H7 (cell line): ENCODE data around the gene GIPC2. TPM values are rescaled to one million over a fixed set of nuclear protein-coding genes. Genes with fewer than 3 reads are reported as not detected.
"Not testable (repeated sequence)": the region's sequence is repeated elsewhere in the genome, so short reads cannot be mapped to it uniquely, and the experiment has no call there.

Experiments used
- DNase-seq: peaks from one replicate; pipeline ENCODE4 v3.0.0; 2012
- H3K27me3 ChIP-seq: 2 replicates; pipeline ENCODE4 v1.6.0; 2011; ENCODE audit warnings: mild to moderate bottlenecking, low read length; ENCODE audit not compliant: control insufficient read depth, insufficient read depth
- H3K36me3 ChIP-seq: replicated peaks from 2 replicates; pipeline ENCODE4 v1.5.1; 2011; ENCODE audit warnings: low read length; ENCODE audit not compliant: control insufficient read depth, insufficient read depth
- H3K4me3 ChIP-seq: 2 replicates; pipeline ENCODE4 v1.5.1; 2011; ENCODE audit warnings: low read depth, mild to moderate bottlenecking, control low read depth, low read length, moderate library complexity; ENCODE audit not compliant: insufficient read depth
- total RNA-seq: library from RNA; depleted of rRNA; stranded (reverse); fragments of >200 nt; shearing (Covaris generic); gene quantifications from 2 replicates; pipeline ENCODE4 v1.2.3, GENCODE V29; 2014

GIPC2 gene
- total RNA-seq, 1 experiment from 2014 or later, result 0.07 TPM

DNA sequence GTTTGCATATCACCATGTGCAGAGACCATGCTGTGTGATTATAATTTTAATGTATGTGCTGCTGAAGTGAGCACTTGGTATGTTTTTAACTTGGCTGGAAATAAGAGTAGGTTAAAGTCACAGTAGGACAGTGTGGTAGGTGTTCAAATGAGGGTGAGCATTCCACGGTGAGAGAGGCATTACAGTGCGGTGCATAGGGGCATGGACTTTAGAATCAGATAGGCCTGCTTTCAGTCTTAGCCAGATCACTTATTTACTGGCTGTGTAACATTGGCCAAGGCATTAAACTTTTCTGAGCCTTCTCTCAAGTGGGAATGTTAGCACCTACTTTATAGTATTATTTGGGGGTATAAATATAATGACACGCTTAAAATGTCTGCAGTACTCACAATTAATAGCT is 43.2 kb downstream of the GIPC2 start:
- H3K36me3 ChIP-seq, result no peaks in the 10 kb centered on the region
- no peak for DNase-seq
- no peaks in the 10 kb centered on the region for H3K27me3 ChIP-seq
- H3K4me3 ChIP-seq, result no peak overlapping the region

- no peak overlapping the region for H3K4me3 ChIP-seq
- no peak for DNase-seq
- no peaks in the 10 kb centered on the region for H3K27me3 ChIP-seq
- no peaks in the 10 kb centered on the region for H3K36me3 ChIP-seq
Measured at GRCh38 chr1:78090472-78091133, 44.8 kb downstream of the GIPC2 start.

DNA sequence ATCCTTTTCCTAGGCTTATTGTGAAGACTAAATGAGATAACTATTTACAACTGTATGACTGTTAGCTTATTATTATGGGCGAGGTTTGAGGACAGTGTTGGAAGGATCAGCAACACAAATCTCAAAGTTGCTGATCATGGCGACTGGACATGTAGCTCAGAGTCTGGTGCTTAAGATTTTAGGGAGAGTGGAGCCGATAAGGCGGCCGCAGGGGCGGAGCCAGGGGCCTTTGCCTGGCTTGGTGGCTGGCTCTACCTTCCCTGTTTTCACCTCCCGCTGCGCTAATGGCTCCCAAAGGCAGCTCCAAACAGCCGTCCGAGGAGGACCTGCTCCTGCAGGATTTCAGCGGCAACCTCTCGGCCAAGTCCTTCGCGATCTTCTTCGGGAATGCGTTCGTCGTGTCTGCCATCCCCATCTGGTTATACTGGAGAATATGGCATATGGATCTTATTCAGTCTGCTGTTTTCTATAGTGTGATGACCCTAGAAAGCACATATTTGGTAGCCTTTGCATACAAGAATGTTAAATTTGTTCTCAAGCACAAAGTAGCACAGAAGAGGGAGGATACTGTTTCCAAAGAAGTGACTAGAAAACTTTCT is 45.5 kb downstream of the GIPC2 start:
- Histone ChIP-seq H3K4me3 (no peak overlapping the region), H3K36me3 (no peaks in the 10 kb centered on the region), H3K27me3 (no peaks in the 10 kb centered on the region)
- DNase-seq, result peak; percentile 37

GRCh38 chr1:78091886-78092285 is 46.1 kb downstream of the GIPC2 start:
- Histone ChIP-seq H3K27me3 (no peaks in the 10 kb centered on the region), H3K36me3 (no peaks in the 10 kb centered on the region), H3K4me3 (no peak overlapping the region)
- no peak for DNase-seq

- Histone ChIP-seq H3K36me3 (no peaks in the 10 kb centered on the region), H3K27me3 (no peaks in the 10 kb centered on the region), H3K4me3 (no peak overlapping the region)
- DNase-seq, result no peak
Measured at GRCh38 chr1:78092643-78093042, 46.9 kb downstream of the GIPC2 start.

DNA sequence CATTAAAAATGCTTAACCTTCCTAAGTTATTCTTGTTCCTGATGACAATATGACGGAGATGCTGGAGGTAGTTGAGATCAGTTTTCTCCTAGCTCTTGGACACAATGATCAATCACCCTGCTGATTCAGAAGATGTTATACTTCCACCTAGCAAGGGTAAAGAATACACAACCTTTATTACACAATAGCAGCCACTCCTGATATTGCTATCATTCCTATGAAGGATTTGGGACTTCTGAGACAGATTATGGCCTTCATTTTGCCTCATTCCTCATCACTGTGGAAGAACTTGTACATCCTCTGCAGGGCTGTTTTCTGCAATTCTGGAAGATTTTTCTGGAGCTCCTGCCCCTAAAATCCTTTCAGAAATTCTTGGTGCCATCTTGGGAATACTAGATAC is 47.8 kb downstream of the GIPC2 start:
- DNase-seq, result no peak
- H3K27me3 ChIP-seq, result no peaks in the 10 kb centered on the region

DNA sequence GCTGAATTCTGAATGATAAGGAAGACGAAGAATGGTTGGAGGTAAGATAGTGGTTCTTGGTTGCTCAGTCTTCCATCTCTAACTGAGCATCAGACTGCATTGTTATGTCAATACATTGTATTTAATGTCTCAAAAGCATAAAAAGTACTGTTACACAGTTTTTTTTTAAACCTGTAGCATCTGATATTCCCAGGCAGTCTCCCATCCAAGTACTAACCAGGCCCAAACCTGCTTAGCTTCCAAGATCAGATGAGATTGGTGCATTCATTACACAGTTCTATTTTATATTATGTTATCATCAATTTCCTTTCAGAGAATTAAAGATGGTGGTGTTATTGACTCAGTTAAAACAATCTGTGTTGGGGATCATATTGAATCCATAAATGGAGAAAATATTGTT is 48.9 kb downstream of the GIPC2 start:
- no peaks in the 10 kb centered on the region for H3K27me3 ChIP-seq
- H3K4me3 ChIP-seq, result no peak overlapping the region
- no peaks in the 10 kb centered on the region for H3K36me3 ChIP-seq
- DNase-seq, result no peak

More for the DNA sequence above, 47.8 kb downstream of the GIPC2 start:
- H3K4me3 ChIP-seq, result no peak overlapping the region
- H3K36me3 ChIP-seq, result no peaks in the 10 kb centered on the region

DNA sequence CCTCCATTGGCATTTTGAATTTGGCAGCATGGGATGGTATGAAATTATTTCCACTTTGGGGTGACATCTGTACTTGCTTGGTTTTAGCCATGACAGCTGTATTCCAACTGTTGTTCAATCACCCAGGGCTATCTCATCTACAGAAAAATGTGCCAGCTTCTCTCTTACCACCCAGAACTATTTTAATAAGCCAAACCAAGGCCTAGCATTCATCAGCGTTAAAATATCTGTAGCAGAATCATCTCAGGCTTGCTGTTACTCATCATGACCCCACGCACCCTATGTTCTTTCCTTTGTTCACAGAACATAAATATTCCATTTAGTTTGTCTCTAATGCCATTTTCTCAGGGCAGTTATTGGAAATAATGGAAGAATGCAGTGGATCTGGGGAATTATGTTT is 49.8 kb downstream of the GIPC2 start:
- Histone ChIP-seq H3K36me3 (no peaks in the 10 kb centered on the region), H3K27me3 (no peaks in the 10 kb centered on the region), H3K4me3 (no peak overlapping the region)
- DNase-seq, result no peak

DNA sequence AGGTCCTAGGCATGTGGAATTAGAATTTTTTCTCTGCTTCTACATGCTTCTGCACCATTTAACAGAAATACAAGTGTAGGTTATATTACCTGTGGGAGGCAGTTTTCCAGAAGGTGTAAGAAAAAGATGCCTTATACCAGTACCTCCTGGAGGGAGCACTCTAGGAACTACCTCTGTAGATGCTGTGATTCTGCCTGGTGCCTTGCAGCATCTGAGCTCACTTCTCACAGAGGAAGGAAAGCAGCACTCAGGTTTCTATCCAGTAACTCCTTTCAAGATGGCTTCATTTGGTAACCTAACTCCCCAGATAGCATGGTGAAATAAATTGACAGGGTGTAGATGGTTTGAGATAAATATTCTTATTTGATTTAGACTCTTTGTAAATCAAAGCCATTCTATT is 50.3 kb downstream of the GIPC2 start:
- DNase-seq, result no peak
- Histone ChIP-seq H3K27me3 (no peaks in the 10 kb centered on the region), H3K36me3 (no peaks in the 10 kb centered on the region), H3K4me3 (no peak overlapping the region)

DNA sequence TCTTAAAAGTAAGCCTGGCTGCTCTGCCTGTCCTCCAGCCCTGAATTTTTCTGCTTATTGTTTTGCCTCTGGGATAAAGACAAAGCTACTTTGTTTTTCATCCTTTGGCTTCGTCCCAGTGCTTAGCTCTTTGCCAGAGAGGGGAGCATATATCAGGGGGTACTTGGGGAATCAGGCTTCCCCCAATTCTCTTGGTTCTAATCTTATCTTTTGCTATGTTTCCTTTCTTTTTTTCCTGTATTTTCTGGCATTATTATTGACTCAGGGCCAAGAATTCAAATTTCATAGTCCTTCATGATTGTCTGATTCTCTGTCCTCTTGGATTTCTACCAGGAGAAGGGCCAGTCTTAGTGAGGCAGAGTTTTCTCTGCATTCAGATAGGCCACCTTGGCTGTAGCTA is 51.2 kb downstream of the GIPC2 start:
- H3K27me3 ChIP-seq, result no peaks in the 10 kb centered on the region
- H3K36me3 ChIP-seq, result no peaks in the 10 kb centered on the region
- H3K4me3 ChIP-seq, result no peak overlapping the region
- no peak for DNase-seq

GRCh38 chr1:78101051-78101450 is 55.3 kb downstream of the GIPC2 start:
- Histone ChIP-seq H3K4me3 (no peak overlapping the region), H3K36me3 (no peaks in the 10 kb centered on the region), H3K27me3 (no peaks in the 10 kb centered on the region)
- no peak for DNase-seq

GRCh38 chr1:78101514-78101913 is 55.7 kb downstream of the GIPC2 start:
- no peak for DNase-seq
- Histone ChIP-seq H3K36me3 (no peaks in the 10 kb centered on the region), H3K27me3 (no peaks in the 10 kb centered on the region), H3K4me3 (no peak overlapping the region)

DNA sequence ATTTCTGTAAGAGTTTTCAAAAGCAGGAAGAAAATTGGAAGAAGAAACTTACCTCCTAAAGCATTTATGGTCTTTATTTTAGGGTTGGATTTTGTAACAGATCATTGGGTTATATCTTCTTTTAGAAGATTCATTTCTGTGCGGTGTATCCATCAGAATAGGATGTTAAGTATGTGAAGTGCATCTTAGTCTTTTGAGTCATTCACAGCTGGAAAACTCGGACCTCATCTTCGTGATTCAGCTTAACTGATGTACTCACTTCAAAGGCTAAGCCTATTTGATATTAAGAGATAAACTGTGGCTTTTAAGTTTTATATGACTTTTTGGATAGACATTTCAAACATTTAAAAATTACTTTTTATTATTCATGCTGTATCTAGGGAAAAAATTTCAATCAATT is 56.3 kb downstream of the GIPC2 start:
- H3K36me3 ChIP-seq, result no peaks in the 10 kb centered on the region
- DNase-seq, result no peak
- H3K27me3 ChIP-seq, result no peaks in the 10 kb centered on the region
- no peak overlapping the region for H3K4me3 ChIP-seq

DNA sequence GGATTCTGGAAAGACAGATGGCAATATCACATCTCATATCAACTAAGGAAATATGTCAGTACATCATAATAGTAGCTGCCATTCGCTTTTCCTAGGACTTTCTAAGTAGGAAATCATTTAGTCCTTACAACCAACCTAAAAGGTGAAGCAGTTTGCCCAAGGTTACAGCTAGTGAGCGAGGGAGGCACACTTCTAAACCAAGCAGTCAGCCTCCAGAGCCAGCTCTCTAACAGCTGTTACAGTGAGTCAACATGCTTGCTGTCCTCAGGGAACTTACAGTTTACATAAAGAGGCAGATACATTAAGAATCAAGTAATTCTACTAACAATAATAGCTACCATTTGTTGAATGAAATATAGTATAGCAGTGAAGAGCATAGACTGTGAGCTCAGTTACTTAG is 57.1 kb downstream of the GIPC2 start:
- DNase-seq, result no peak
- no peaks in the 10 kb centered on the region for H3K27me3 ChIP-seq
- H3K36me3 ChIP-seq, result no peaks in the 10 kb centered on the region
- H3K4me3 ChIP-seq, result no peak overlapping the region

DNA sequence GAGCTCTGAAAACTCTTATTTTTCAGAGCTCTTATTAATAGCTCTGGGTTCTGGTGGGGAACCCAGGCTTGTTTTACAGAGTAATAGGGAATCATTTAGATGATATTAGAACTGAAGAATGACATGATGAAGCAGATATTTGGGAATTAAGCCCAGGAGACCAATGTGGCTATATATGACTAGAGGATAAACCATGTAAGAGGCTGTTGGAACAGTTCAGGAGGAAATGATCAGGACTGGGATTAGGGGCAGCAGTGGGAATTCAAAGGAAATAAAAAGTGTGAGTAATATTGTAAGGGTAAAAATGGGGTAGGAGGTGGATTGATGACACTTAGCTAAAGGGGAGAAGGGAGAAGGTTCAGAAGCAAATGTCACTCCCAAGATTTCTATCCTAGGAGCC is 58.6 kb downstream of the GIPC2 start:
- no peak for DNase-seq
- H3K27me3 ChIP-seq, result no peaks in the 10 kb centered on the region
- H3K4me3 ChIP-seq, result no peak overlapping the region
- no peaks in the 10 kb centered on the region for H3K36me3 ChIP-seq

DNA sequence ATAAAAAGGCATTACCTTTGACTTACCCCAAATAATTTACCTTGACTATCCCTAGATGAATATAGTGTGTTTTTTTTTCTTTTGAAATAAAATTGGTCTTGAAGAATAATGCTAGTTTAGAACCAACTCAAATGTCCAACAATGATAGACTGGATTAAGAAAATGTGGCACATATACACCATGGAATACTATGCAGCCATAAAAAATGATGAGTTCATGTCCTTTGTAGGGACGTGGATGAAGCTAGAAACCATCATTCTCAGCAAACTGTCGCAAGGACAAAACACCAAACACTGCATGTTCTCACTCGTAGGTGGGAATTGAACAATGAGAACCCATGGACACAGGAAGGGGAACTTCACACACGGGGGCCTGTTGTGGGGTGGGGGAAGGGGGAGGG is 63.9 kb downstream of the GIPC2 start:
- not testable (repeated sequence) for H3K27me3 ChIP-seq, DNase-seq, H3K4me3 ChIP-seq, H3K36me3 ChIP-seq
